ENCODE results near the gene NUP214. TPM values are rescaled to one million over a fixed set of nuclear protein-coding genes. Genes with fewer than 3 reads are reported as not detected.

Gene NUP214
- total RNA-seq, 1 experiment from 2014 or later, result 64.2 TPM

DNA sequence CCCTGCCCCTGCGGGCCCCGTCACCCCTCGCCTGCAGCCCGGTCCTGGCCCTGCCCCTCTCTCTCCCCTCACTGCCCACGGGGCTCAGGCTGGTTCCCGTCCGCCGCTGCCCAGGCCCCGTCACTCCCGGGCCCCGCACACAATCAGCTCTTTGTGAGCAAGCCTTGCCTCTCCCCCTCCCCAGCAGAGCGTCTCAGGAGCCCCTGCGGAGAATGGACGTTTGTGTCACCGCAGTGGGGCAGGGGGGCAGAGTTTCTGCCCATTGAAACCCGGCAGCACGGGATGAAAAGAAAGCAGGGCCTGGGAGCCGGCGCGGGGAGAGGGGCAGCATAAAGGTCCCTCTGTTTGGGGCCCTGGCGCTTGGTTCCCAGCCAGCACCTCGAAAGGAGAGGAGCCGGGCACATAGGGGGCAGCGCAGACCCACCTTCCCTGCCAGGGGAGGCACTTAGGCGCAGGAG lies 13.5 kb upstream of the NUP214 start:
- no TSS peak for BruUV-seq (replicated peaks)
- intact Hi-C loops (cut with micrococcal nuclease; ENCODE audit: unreplicated experiment), result no loop called here
- Histone ChIP-seq H3K9me3 (ENCODE audit: low read depth, low read length, poor library complexity, severe bottlenecking) (no peaks in the 10 kb centered on the region), H3K4me3 (ENCODE audit: low read depth, low read length, poor library complexity, severe bottlenecking) (no peak overlapping the region), H3K27me3 (replicated peaks; ENCODE audit: insufficient read depth, low read depth, low read length, poor library complexity) (no peaks in the 10 kb centered on the region), H3K36me3 (ENCODE audit: insufficient read depth, low read length, poor library complexity, severe bottlenecking) (no peaks in the 10 kb centered on the region), H3K27ac (ENCODE audit: low read depth, low read length, poor library complexity, severe bottlenecking) (no peak overlapping the region), H3K4me1 (ENCODE audit: insufficient read depth, low read length, poor library complexity, severe bottlenecking) (no peaks in the 10 kb centered on the region)
- POLR2A ChIA-PET (ENCODE audit: low non-redundant PET), result no interaction called here
- DNase-seq (ENCODE audit: low spot score), result no peak
- TF ChIP-seq EZH2 (IDR thresholded peaks at IDR 0.05; ENCODE audit: borderline replicate concordance, low read depth, low read length, poor library complexity, severe bottlenecking), result no peak
- TF ChIP-seq, protein P1, sequence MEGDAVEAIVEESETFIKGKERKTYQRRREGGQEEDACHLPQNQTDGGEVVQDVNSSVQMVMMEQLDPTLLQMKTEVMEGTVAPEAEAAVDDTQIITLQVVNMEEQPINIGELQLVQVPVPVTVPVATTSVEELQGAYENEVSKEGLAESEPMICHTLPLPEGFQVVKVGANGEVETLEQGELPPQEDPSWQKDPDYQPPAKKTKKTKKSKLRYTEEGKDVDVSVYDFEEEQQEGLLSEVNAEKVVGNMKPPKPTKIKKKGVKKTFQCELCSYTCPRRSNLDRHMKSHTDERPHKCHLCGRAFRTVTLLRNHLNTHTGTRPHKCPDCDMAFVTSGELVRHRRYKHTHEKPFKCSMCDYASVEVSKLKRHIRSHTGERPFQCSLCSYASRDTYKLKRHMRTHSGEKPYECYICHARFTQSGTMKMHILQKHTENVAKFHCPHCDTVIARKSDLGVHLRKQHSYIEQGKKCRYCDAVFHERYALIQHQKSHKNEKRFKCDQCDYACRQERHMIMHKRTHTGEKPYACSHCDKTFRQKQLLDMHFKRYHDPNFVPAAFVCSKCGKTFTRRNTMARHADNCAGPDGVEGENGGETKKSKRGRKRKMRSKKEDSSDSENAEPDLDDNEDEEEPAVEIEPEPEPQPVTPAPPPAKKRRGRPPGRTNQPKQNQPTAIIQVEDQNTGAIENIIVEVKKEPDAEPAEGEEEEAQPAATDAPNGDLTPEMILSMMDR (conservative IDR thresholded peaks at IDR 0.05; ENCODE audit: low read depth, low read length), result no peak
- CTCF ChIA-PET, result no interaction called here

DNA sequence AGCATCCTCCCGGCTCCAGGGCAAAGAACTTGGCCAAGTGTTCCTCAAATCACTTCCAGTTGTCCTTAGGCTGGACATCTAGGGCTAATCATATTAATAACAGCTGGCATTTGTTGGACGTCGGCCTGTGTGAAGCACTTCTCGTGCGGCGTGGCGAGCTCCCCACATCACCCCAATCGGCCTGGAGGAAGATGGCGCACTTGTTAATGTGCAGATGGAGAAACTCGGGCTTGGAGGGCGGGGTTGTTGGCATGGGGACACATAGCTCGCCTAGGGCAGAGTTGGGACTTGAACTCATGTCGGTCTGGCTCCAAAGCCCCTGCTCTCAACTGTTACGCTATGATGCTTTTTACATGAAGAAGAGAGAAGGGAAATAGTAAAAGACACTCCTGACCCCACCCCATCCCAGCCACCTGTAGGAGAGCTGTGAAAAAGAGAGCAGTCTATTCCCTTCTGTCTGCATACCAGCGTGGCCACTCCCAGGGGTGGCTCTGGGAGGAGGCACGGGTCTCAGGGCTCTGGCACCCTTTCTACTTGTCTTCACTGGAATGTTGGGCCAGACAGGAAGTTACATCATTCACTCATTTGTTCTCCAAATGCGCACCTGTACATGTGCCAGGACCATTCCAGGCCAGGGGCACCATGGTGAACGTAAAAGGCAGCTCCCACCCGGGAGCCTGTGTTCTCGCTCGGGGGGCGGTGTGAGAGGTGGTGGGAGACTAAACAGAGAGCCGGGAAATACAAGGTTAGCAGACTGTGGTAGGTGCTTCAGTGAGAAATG lies 12.8 kb upstream of the NUP214 start:
- no peaks in the 10 kb centered on the region for H3K9me3 ChIP-seq (ENCODE audit: low read depth, low read length, poor library complexity, severe bottlenecking)
- no peak overlapping the region for H3K27ac ChIP-seq (ENCODE audit: low read depth, low read length, poor library complexity, severe bottlenecking)
- no TSS peak for BruUV-seq (replicated peaks)
- no peak for TF ChIP-seq EZH2 (IDR thresholded peaks at IDR 0.05; ENCODE audit: borderline replicate concordance, low read depth, low read length, poor library complexity, severe bottlenecking)
- TF ChIP-seq, protein P1 (conservative IDR thresholded peaks at IDR 0.05; ENCODE audit: low read depth, low read length), result no peak
- H3K27me3 ChIP-seq (replicated peaks; ENCODE audit: insufficient read depth, low read depth, low read length, poor library complexity), result no peaks in the 10 kb centered on the region
- intact Hi-C loops (cut with micrococcal nuclease; ENCODE audit: unreplicated experiment), result no loop called here
- CTCF ChIA-PET, result no interaction called here
- no peaks in the 10 kb centered on the region for H3K36me3 ChIP-seq (ENCODE audit: insufficient read depth, low read length, poor library complexity, severe bottlenecking)
- DNase-seq (ENCODE audit: low spot score), result no peak
- H3K4me3 ChIP-seq (ENCODE audit: low read depth, low read length, poor library complexity, severe bottlenecking), result no peak overlapping the region
- POLR2A ChIA-PET (ENCODE audit: low non-redundant PET), result no interaction called here
- H3K4me1 ChIP-seq (ENCODE audit: insufficient read depth, low read length, poor library complexity, severe bottlenecking), result no peaks in the 10 kb centered on the region

DNA sequence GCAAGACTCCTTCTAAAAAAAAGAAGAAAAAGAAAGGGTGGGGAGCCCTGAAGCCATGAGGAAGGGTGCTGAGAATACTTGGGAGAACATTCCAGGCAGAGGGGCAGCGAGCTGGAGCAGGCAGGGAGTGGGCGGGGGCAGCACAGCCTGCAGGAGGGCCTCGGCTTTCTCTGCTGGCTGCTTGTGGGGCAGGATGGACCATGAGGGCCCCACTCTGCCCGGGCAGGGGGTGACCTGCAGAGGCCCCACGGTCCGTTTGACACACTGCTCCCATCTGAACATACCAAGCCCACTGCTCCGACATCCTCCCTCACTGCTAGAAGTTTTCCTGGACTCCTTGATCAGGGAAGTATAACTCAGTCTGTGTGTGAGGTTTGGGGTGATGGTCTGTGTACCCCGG lies 11.7 kb upstream of the NUP214 start:
- no peak for DNase-seq (ENCODE audit: low spot score)
- intact Hi-C loops (cut with micrococcal nuclease; ENCODE audit: unreplicated experiment), result no loop called here
- Histone ChIP-seq H3K4me3 (ENCODE audit: low read depth, low read length, poor library complexity, severe bottlenecking) (no peak overlapping the region), H3K4me1 (ENCODE audit: insufficient read depth, low read length, poor library complexity, severe bottlenecking) (no peaks in the 10 kb centered on the region), H3K36me3 (ENCODE audit: insufficient read depth, low read length, poor library complexity, severe bottlenecking) (no peaks in the 10 kb centered on the region), H3K27ac (ENCODE audit: low read depth, low read length, poor library complexity, severe bottlenecking) (no peak overlapping the region), H3K9me3 (ENCODE audit: low read depth, low read length, poor library complexity, severe bottlenecking) (no peaks in the 10 kb centered on the region), H3K27me3 (replicated peaks; ENCODE audit: insufficient read depth, low read depth, low read length, poor library complexity) (no peaks in the 10 kb centered on the region)
- ChIA-PET POLR2A (ENCODE audit: low non-redundant PET) (no interaction called here), CTCF (interaction anchor here (0.5 kb wide), 1 partner anchor 80 kb away, joined by 6 read pairs; no protein-coding TSS in a partner anchor)
- TF ChIP-seq EZH2 (IDR thresholded peaks at IDR 0.05; ENCODE audit: borderline replicate concordance, low read depth, low read length, poor library complexity, severe bottlenecking), result no peak
- TF ChIP-seq, protein P1 (conservative IDR thresholded peaks at IDR 0.05; ENCODE audit: low read depth, low read length), result no peak
- BruUV-seq (replicated peaks), result no TSS peak
